Uterus (tissue), 4 donors: ENCODE results near the gene TTLL4. TPM values are rescaled to one million over a fixed set of nuclear protein-coding genes. Genes with fewer than 3 reads are reported as not detected.

Source experiments
- DNase-seq, 2 donors: peaks; one replicate each; pipeline ENCODE4 v3.0.0-alpha.2; 2019 to 2020
- H3K27ac ChIP-seq, 2 donors: fragments of 200-600 bp; sonication (generic); 1 replicate in 1 of 2; 2 replicates in 1 of 2; pipeline ENCODE4 v1.5.1; 2016 to 2018
- H3K27me3 ChIP-seq, 2 donors: fragments of 200-600 bp; sonication (generic); one replicate each; pipeline ENCODE4 v1.5.1; 2018 to 2019; ENCODE audit warnings: control low read depth in 1 of 2
- H3K36me3 ChIP-seq, 2 donors: fragments of 200-600 bp; sonication (generic); one replicate each; pipeline ENCODE4 v1.5.1; 2019; ENCODE audit warnings: control low read depth in 1 of 2
- H3K4me1 ChIP-seq, 2 donors: fragments of 200-600 bp; sonication (generic); one replicate each; pipeline ENCODE4 v1.5.1; 2018 to 2019; ENCODE audit warnings: control low read depth in 1 of 2
- H3K4me3 ChIP-seq, 2 donors: fragments of 200-600 bp; sonication (generic); 1 replicate in 1 of 2; 2 replicates in 1 of 2; pipeline ENCODE4 v1.5.1; 2018 to 2019; ENCODE audit warnings: mild to moderate bottlenecking in 1 of 2
- H3K9me3 ChIP-seq, 2 donors: fragments of 200-600 bp; sonication (generic); one replicate each; pipeline ENCODE4 v1.5.1; 2019; ENCODE audit warnings: control low read depth in 1 of 2
- POLR2A ChIP-seq, 2 donors: fragments of 450-650 bp; IDR thresholded peaks; one replicate each; pipeline ENCODE4 v1.6.1; 2016; ENCODE audit warnings: antibody characterized with exemption in 2 of 2, mild to moderate bottlenecking in 1 of 2, moderate library complexity in 1 of 2
- intact Hi-C: fragments of 100-400 bp; cut with DNase I; formaldehyde crosslinking; loops from one replicate; pipeline ENCODE4 v1.15.1; 2023; ENCODE audit warnings: low total_unique reads
- total RNA-seq, 4 donors: library from RNA; depleted of rRNA in 3 of 4; stranded (reverse); fragments of >200 nt in 3 of 4; gene quantifications; one replicate each; pipeline versions ENCODE4 v1.1.0 to v1.2.4, GENCODE V29; 2014 to 2023
- TF ChIP-seq, protein P1 (sequence below), 4 experiments: fragments of 200-600 bp in 2 of 4; fragments of 450-650 bp in 2 of 4; sonication (generic) in 2 of 4; IDR thresholded peaks; one replicate each; pipeline ENCODE4 v1.5.1; 2016 to 2019; ENCODE audit warnings: antibody characterized with exemption in 4 of 4, mild to moderate bottlenecking in 2 of 4, moderate library complexity in 1 of 4
- donor health status: DM: yes; HTN: yes; CAD: no.

TTLL4 gene
- total RNA-seq, 4 donors from 2014 or later, result 13.1 to 117 (median 25.7) TPM

DNA sequence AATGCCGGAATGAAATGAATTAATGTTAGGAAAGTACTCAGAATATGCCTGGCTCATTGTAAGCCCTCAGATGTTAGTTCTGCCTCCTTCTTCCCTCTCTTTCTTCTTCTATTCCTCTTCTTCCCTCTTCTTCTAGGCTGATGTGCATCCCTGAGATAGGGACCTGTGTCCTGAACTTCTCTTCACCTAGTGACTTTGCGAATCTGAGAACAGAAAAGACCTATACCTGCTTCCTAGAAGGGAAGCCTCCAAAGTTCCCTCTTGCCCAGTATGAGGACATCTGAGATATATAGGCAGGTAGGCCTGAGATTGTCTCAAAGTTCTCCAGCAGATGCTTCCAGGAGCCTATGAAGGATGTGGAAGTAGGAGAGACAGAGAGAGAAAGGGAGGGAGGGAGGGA lies 63.2 kb downstream of the TTLL4 start:
- TF ChIP-seq POLR2A (IDR thresholded peaks at IDR 0.05), result no peak
- TF ChIP-seq, protein P1, sequence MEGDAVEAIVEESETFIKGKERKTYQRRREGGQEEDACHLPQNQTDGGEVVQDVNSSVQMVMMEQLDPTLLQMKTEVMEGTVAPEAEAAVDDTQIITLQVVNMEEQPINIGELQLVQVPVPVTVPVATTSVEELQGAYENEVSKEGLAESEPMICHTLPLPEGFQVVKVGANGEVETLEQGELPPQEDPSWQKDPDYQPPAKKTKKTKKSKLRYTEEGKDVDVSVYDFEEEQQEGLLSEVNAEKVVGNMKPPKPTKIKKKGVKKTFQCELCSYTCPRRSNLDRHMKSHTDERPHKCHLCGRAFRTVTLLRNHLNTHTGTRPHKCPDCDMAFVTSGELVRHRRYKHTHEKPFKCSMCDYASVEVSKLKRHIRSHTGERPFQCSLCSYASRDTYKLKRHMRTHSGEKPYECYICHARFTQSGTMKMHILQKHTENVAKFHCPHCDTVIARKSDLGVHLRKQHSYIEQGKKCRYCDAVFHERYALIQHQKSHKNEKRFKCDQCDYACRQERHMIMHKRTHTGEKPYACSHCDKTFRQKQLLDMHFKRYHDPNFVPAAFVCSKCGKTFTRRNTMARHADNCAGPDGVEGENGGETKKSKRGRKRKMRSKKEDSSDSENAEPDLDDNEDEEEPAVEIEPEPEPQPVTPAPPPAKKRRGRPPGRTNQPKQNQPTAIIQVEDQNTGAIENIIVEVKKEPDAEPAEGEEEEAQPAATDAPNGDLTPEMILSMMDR (IDR thresholded peaks at IDR 0.05), result no peak
- no peaks in the 10 kb centered on the region for H3K36me3 ChIP-seq
- no peak for DNase-seq
- no peaks in the 10 kb centered on the region for H3K9me3 ChIP-seq
- H3K27ac ChIP-seq, result no peak overlapping the region
- no peaks in the 10 kb centered on the region for H3K4me1 ChIP-seq
- intact Hi-C loops, result no loop called here
- no peak overlapping the region for H3K4me3 ChIP-seq
- no peaks in the 10 kb centered on the region for H3K27me3 ChIP-seq

DNA sequence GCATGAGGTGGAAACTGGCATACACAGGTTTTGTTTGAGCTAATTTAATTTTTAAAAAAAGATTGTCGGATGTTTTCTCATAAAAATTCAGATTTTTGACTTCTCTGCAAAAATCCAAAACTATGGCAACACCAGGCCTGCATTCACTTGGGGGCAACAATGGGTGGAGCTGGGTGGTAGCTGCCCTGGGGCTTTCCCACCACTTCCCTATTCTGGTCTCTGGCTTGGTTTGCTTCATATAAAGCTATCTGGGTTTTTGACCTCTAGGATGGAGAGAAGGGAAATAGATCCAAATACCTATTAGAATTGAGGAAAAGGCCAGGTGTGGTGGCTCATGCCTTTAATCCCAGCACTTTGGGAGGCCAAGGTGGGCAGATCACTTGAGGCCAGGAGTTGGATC lies 65.9 kb downstream of the TTLL4 start:
- Histone ChIP-seq H3K27me3 (no peaks in the 10 kb centered on the region), H3K4me1 (no peaks in the 10 kb centered on the region), H3K4me3 (no peak overlapping the region), H3K9me3 (no peaks in the 10 kb centered on the region), H3K36me3 (no peaks in the 10 kb centered on the region), H3K27ac (no peak overlapping the region)
- intact Hi-C loops, result no loop called here
- TF ChIP-seq POLR2A (IDR thresholded peaks at IDR 0.05), result no peak
- TF ChIP-seq, protein P1 (IDR thresholded peaks at IDR 0.05), result no peak
- DNase-seq, result no peak

DNA sequence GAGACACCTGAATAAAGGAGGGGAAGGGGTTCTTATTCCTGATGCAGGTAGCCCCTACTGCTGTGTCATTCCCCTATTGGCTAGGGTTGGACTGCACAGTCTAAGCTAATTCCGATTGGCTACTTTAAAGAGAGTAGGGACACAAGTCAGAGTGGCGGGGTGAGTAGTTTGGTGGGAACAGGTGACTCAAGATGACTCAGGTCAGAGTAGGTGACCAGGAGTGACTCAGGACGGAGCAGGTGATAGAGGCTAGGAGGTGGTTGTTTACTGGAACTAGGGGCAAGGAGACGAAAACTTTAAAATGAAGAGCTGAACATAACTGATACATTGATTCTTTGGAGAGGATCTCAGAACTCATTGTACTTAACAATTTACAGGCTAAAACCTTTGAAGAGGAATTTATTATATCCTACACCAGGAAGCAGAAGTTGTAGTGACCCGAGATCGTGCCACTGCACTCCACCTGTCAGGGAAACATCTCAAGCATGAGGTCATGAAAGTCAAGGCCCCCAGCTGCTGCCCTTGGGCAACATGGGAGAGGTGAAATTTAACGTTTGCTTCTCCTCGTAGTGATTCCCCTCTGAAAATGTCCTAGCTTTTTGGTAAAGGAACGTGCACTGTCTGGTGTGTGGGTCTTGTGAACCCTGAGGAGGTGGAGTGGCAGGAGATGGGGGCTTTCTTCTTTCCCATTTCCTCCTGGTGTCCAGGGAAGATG lies 66.8 kb downstream of the TTLL4 start:
- Histone ChIP-seq H3K36me3 (no peaks in the 10 kb centered on the region), H3K27ac (no peak overlapping the region), H3K4me1 (no peaks in the 10 kb centered on the region), H3K9me3 (no peaks in the 10 kb centered on the region), H3K4me3 (no peak overlapping the region), H3K27me3 (no peaks in the 10 kb centered on the region)
- no peak for DNase-seq
- TF ChIP-seq POLR2A (IDR thresholded peaks at IDR 0.05), result no peak
- TF ChIP-seq, protein P1 (IDR thresholded peaks at IDR 0.05), result no peak
- intact Hi-C loops, result no loop called here

DNA sequence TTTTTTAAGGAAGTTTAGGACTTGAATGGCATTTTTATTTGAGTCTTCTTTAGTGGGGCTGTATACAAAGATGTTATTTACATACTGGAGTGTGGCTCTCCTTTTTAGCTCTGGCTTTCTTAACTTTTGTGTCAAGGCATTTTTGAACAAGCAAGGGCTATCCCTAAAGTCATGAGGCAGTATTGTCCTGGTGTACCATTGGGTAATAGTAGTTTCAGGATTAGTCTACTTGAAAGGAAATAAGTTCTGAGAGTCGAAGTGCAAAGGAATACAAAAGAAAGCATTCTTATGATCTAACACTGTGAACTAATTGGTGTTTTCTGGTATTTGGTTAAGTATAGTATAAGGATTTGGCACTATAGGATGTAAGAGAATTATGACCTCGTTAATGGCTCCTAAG lies 69.4 kb downstream of the TTLL4 start:
- no peaks in the 10 kb centered on the region for H3K9me3 ChIP-seq
- H3K27ac ChIP-seq, result no peak overlapping the region
- no peaks in the 10 kb centered on the region for H3K27me3 ChIP-seq
- TF ChIP-seq POLR2A (IDR thresholded peaks at IDR 0.05), result no peak
- TF ChIP-seq, protein P1 (IDR thresholded peaks at IDR 0.05), result no peak
- no peak for DNase-seq
- intact Hi-C loops, result no loop called here
- no peak overlapping the region for H3K4me3 ChIP-seq
- H3K4me1 ChIP-seq, result no peaks in the 10 kb centered on the region
- no peaks in the 10 kb centered on the region for H3K36me3 ChIP-seq

DNA sequence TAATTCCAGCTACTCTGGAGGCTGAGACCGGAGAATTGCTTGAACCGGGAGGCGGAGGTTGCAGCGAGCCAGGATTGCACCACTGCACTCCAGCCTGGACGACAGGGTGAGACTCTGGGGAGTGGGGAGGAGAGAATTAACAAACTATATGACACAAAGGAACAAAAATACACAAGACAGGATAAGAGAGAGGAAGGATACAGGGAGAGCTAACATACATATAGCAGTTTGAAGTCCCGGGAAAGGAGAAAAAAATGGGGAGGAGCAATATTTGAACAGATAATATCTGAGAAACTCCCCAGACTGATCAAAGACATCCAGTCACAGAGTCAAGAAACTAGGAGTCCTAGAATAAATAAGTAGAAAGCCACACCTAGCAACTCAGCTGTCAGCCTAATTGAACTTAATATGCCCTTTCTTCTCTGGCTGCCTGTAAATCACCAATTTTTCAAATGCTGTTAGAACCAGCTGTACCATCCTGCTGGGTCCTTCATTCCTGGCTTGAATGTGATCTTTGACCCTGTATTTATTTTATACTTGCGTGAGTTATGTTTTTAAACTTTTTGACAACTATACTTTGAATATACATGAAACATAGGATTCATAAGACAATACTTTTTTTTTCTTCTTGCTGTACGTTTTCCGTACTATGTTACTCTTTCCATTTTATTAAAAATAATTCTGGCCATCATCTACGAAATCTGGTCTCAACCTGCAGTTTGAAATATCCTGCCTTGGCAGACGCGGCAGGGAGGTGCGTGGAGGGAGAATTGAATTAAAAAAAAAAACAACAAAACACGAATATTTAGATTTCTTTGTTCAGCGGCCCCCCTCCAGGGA lies 70.4 kb downstream of the TTLL4 start:
- Histone ChIP-seq H3K36me3 (no peaks in the 10 kb centered on the region), H3K4me1 (no peaks in the 10 kb centered on the region), H3K9me3 (no peaks in the 10 kb centered on the region), H3K27me3 (no peaks in the 10 kb centered on the region), H3K27ac (peak overlapping the region; percentile 72 to 76), H3K4me3 (peak overlapping the region; percentile 59 to 70)
- TF ChIP-seq, protein P1 (IDR thresholded peaks at IDR 0.05), result no peak
- TF ChIP-seq POLR2A (IDR thresholded peaks at IDR 0.05), result no peak
- intact Hi-C loops, result no loop called here
- no peak for DNase-seq
